GM12878 (cell line): ENCODE data around the gene MMP11. TPM values are rescaled to one million over a fixed set of nuclear protein-coding genes. Genes with fewer than 3 reads are reported as not detected.

Experiments
- ASH2L ChIP-seq: fragments of 300-600, 200-600 bp; sonication (generic); IDR thresholded peaks from 2 replicates; pipeline ENCODE4 v1.6.1; 2017; ENCODE audit warnings: low read depth, mild to moderate bottlenecking, borderline replicate concordance
- BCL11A ChIP-seq: IDR thresholded peaks from 2 replicates; pipeline ENCODE4 v1.6.1; 2011; ENCODE audit warnings: low read depth, low read length
- BMI1 ChIP-seq: fragments of 450-650 bp; IDR thresholded peaks from 2 replicates; pipeline ENCODE4 v1.6.1; 2016; ENCODE audit warnings: mild to moderate bottlenecking, moderate library complexity, borderline replicate concordance
- CHD1 ChIP-seq: IDR thresholded peaks from 2 replicates; pipeline ENCODE4 v1.6.1; 2012; ENCODE audit warnings: low read depth, low read length, improper control_type of control experiment
- ETV6 ChIP-seq, 2 experiments: fragments of 450-650 bp in 1 of 2; IDR thresholded peaks in 1 of 2; conservative IDR thresholded peaks in 1 of 2; 2 replicates each; pipeline ENCODE4 v1.6.1; 2014; ENCODE audit warnings: antibody characterized with exemption in 1 of 2, borderline replicate concordance in 1 of 2, low read depth in 1 of 2, mild to moderate bottlenecking in 1 of 2, moderate library complexity in 1 of 2
- FOXK2 ChIP-seq: fragments of 450-650 bp; IDR thresholded peaks from 2 replicates; pipeline ENCODE4 v1.6.1; 2017; ENCODE audit warnings: mild to moderate bottlenecking, moderate library complexity
- IKZF1 ChIP-seq: fragments of 450-650 bp; conservative IDR thresholded peaks from 2 replicates; pipeline ENCODE4 v1.6.1; 2017; ENCODE audit warnings: antibody characterized with exemption, mild to moderate bottlenecking
- KDM1A ChIP-seq: fragments of 200-600 bp; sonication (generic); IDR thresholded peaks from 2 replicates; pipeline ENCODE4 v1.6.1; 2016; ENCODE audit warnings: borderline replicate concordance
- MTA3 ChIP-seq: IDR thresholded peaks from 2 replicates; pipeline ENCODE4 v1.6.1; 2012; ENCODE audit warnings: low read length, inconsistent platforms, borderline replicate concordance
- PAX8 ChIP-seq: fragments of 450-650 bp; IDR thresholded peaks from 2 replicates; pipeline ENCODE4 v1.6.1; 2017; ENCODE audit warnings: mild to moderate bottlenecking, moderate library complexity
- POU2F2 ChIP-seq: IDR thresholded peaks from 3 replicates; pipeline ENCODE4 v1.6.1; 2011; ENCODE audit warnings: low read depth, mild to moderate bottlenecking, low read length, borderline replicate concordance
- RELA ChIP-seq: fragments of 450-650 bp; IDR thresholded peaks from 2 replicates; pipeline ENCODE4 v1.8.0; 2014; ENCODE audit warnings: borderline replicate concordance; ENCODE audit not compliant: partially characterized antibody
- RFX5 ChIP-seq: IDR thresholded peaks from 2 replicates; pipeline ENCODE4 v1.6.1; 2011; ENCODE audit warnings: low read depth, low read length, improper control_type of control experiment
- SIX5 ChIP-seq: IDR thresholded peaks from 2 replicates; pipeline ENCODE4 v1.6.1; 2011; ENCODE audit warnings: mild to moderate bottlenecking, low read depth, low read length, moderate library complexity; ENCODE audit not compliant: severe bottlenecking
- SMAD1 ChIP-seq: fragments of 450-650 bp; IDR thresholded peaks from 2 replicates; pipeline ENCODE4 v1.6.1; 2018; ENCODE audit warnings: mild to moderate bottlenecking, low read depth; ENCODE audit not compliant: partially characterized antibody
- YY1 ChIP-seq: IDR thresholded peaks from 2 replicates; pipeline ENCODE4 v1.6.1; 2011; ENCODE audit warnings: low read depth, mild to moderate bottlenecking, low read length
- ZNF24 ChIP-seq: fragments of 450-650 bp; IDR thresholded peaks from 2 replicates; pipeline ENCODE4 v1.6.1; 2017; ENCODE audit warnings: antibody characterized with exemption, mild to moderate bottlenecking
- ZZZ3 ChIP-seq: IDR thresholded peaks from 2 replicates; pipeline ENCODE4 v1.6.1; 2011; ENCODE audit warnings: low read depth; ENCODE audit not compliant: control insufficient read depth, insufficient read length
- polyA plus RNA-seq, 11 experiments: library from polyadenylated mRNA; depleted of rRNA in 4 of 11; unstranded in 6 of 11; stranded (reverse) in 5 of 11; fragments of >200 nt; fragmentation: Nextera tagmentation in 4 of 11; fragmentation: Illumina TruSeq in 1 of 11; extraction: Ambion mirVana in 4 of 11; extraction: Trizol in 1 of 11; gene quantifications; 1 replicate in 1 of 11; 2 replicates in 10 of 11; pipeline versions ENCODE4 v1.2.1 to v1.2.3, GENCODE V29; 2011 to 2016; ENCODE audit warnings: inconsistent platforms in 2 of 11, missing spikeins in 2 of 11, low read depth in 1 of 11
- total RNA-seq, 4 experiments: library from RNA; depleted of rRNA in 3 of 4; stranded (reverse); fragments of >200 nt in 3 of 4; fragmentation: Illumina TruSeq in 1 of 4; extraction: Trizol in 1 of 4; gene quantifications; 2 replicates each; pipeline versions ENCODE4 v1.2.1 to v1.2.3, GENCODE V29; 2013 to 2021
- TF ChIP-seq, protein P1 (sequence below): IDR thresholded peaks from 2 replicates; pipeline ENCODE4 v1.6.1; 2012; ENCODE audit warnings: low read depth, low read length, improper control_type of control experiment
- TF ChIP-seq, protein P2 (sequence below): fragments of 450-650 bp; IDR thresholded peaks from 2 replicates; pipeline ENCODE4 v1.6.1; 2017; ENCODE audit warnings: low read depth, mild to moderate bottlenecking, moderate library complexity
- TF ChIP-seq, protein P3 (sequence below): fragments of 450-650 bp; IDR thresholded peaks from 2 replicates; pipeline ENCODE4 v1.6.1; 2016; ENCODE audit warnings: mild to moderate bottlenecking
- TF ChIP-seq, protein P4 (sequence below): fragments of 450-650 bp; conservative IDR thresholded peaks from 2 replicates; pipeline ENCODE4 v1.6.1; 2017; ENCODE audit warnings: mild to moderate bottlenecking, moderate library complexity
- TF ChIP-seq, protein P5 (sequence below): fragments of 450-650 bp; IDR thresholded peaks from 2 replicates; pipeline ENCODE4 v1.6.1; 2017; ENCODE audit warnings: mild to moderate bottlenecking

The MMP11 gene
- total and polyA plus RNA-seq, 10 of the 15 experiments (the other 5 are each of a cell fraction or from before 2014, with no cell fraction given): 0.03 to 1.1 (median 0.31) TPM; not detected in 2

DNA sequence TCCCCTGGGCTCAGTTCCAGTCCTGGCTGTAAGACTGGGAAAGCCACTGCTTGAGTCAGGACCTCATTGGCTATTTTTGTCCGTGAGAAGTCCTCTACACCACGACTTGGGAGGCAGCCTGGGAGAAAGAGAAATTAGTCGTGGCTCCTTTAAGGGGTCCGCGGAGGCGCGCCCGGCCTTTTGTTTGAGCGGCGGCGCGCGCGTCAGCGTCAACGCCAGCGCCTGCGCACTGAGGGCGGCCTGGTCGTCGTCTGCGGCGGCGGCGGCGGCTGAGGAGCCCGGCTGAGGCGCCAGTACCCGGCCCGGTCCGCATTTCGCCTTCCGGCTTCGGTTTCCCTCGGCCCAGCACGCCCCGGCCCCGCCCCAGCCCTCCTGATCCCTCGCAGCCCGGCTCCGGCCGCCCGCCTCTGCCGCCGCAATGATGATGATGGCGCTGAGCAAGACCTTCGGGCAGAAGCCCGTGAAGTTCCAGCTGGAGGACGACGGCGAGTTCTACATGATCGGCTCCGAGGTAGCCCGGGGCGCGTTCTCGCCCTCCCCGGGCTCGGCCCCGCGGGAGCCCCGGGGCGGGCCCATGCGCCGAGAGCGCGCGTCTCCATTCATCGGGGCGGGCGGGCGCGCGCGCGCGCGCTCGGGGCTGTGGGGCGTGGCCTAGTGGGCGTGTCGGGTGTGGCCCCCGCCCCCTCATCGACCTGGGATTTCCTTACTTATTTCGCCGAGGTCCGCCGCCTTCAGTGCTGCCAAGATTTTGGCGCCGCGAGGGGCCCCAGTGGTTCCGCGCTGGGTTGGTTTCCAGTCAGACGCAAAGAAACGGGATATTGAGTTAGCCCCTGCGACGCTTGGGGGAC, 14.3 kb downstream of the MMP11 start, which contains the start of gene SMARCB1 (continued):
- TF ChIP-seq ZNF24 (no peak), SIX5 (no peak), YY1 (peak; percentile 58), RELA (peak; percentile 18), FOXK2 (peak; percentile 95), SMAD1 (no peak), KDM1A (no peak), ASH2L (peak; percentile 89; the same call in 1 of the 2 replicates), BCL11A (no peak), CHD1 (peak; percentile 85; the same call in 1 of the 2 replicates), BMI1 (no peak), POU2F2 (peak; percentile 64; the same call in 1 of the 3 replicates), ZZZ3 (no peak), RFX5 (no peak), ETV6 (conservative IDR thresholded peaks at IDR 0.05 in 1 of 2, IDR thresholded peaks at IDR 0.05 in 1 of 2; ENCODE audit: borderline replicate concordance in 1 of 2, low read depth in 1 of 2) (no peak), PAX8 (no peak), IKZF1 (peak; percentile 79), MTA3 (no peak)
- TF ChIP-seq, protein P1, sequence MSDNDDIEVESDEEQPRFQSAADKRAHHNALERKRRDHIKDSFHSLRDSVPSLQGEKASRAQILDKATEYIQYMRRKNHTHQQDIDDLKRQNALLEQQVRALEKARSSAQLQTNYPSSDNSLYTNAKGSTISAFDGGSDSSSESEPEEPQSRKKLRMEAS: no peak
- TF ChIP-seq, protein P2, sequence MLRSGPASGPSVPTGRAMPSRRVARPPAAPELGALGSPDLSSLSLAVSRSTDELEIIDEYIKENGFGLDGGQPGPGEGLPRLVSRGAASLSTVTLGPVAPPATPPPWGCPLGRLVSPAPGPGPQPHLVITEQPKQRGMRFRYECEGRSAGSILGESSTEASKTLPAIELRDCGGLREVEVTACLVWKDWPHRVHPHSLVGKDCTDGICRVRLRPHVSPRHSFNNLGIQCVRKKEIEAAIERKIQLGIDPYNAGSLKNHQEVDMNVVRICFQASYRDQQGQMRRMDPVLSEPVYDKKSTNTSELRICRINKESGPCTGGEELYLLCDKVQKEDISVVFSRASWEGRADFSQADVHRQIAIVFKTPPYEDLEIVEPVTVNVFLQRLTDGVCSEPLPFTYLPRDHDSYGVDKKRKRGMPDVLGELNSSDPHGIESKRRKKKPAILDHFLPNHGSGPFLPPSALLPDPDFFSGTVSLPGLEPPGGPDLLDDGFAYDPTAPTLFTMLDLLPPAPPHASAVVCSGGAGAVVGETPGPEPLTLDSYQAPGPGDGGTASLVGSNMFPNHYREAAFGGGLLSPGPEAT: no peak; the same call in none of the 2 replicates
- TF ChIP-seq, protein P3, sequence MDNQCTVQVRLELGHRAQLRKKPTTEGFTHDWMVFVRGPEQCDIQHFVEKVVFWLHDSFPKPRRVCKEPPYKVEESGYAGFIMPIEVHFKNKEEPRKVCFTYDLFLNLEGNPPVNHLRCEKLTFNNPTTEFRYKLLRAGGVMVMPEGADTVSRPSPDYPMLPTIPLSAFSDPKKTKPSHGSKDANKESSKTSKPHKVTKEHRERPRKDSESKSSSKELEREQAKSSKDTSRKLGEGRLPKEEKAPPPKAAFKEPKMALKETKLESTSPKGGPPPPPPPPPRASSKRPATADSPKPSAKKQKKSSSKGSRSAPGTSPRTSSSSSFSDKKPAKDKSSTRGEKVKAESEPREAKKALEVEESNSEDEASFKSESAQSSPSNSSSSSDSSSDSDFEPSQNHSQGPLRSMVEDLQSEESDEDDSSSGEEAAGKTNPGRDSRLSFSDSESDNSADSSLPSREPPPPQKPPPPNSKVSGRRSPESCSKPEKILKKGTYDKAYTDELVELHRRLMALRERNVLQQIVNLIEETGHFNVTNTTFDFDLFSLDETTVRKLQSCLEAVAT: 0 out of 2 replicates have a peak, but pooled peaks have one; percentile 65
- TF ChIP-seq, protein P4, sequence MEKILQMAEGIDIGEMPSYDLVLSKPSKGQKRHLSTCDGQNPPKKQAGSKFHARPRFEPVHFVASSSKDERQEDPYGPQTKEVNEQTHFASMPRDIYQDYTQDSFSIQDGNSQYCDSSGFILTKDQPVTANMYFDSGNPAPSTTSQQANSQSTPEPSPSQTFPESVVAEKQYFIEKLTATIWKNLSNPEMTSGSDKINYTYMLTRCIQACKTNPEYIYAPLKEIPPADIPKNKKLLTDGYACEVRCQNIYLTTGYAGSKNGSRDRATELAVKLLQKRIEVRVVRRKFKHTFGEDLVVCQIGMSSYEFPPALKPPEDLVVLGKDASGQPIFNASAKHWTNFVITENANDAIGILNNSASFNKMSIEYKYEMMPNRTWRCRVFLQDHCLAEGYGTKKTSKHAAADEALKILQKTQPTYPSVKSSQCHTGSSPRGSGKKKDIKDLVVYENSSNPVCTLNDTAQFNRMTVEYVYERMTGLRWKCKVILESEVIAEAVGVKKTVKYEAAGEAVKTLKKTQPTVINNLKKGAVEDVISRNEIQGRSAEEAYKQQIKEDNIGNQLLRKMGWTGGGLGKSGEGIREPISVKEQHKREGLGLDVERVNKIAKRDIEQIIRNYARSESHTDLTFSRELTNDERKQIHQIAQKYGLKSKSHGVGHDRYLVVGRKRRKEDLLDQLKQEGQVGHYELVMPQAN: peak; percentile 57
- TF ChIP-seq, protein P5, sequence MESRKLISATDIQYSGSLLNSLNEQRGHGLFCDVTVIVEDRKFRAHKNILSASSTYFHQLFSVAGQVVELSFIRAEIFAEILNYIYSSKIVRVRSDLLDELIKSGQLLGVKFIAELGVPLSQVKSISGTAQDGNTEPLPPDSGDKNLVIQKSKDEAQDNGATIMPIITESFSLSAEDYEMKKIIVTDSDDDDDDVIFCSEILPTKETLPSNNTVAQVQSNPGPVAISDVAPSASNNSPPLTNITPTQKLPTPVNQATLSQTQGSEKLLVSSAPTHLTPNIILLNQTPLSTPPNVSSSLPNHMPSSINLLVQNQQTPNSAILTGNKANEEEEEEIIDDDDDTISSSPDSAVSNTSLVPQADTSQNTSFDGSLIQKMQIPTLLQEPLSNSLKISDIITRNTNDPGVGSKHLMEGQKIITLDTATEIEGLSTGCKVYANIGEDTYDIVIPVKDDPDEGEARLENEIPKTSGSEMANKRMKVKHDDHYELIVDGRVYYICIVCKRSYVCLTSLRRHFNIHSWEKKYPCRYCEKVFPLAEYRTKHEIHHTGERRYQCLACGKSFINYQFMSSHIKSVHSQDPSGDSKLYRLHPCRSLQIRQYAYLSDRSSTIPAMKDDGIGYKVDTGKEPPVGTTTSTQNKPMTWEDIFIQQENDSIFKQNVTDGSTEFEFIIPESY: no peak
